GM23338 (cell line): ENCODE results near the gene CUL7. TPM values are rescaled to one million over a fixed set of nuclear protein-coding genes. Genes with fewer than 3 reads are reported as not detected.
A peak's percentile ranks its signal among the peaks of the same experiment; 100 is the strongest.

ENCODE experiments used
- ATAC-seq: fragments of 200-7000 bp; cut with Tn5 transposase; 3 replicates; pipeline ENCODE4 v1.9.1; 2020
- DNase-seq: peaks from one replicate; pipeline ENCODE4 v3.0.0-alpha.2; 2015; ENCODE audit warnings: low spot score
- H2AFZ ChIP-seq: fragments of 200-600 bp; sonication (generic); 2 replicates; pipeline ENCODE4 v1.8.0; 2016; ENCODE audit warnings: antibody characterized with exemption, mild to moderate bottlenecking, moderate library complexity
- H3F3A ChIP-seq: fragments of 200-600 bp; sonication (generic); replicated peaks from 2 replicates; pipeline ENCODE4 v1.8.0; 2017; ENCODE audit warnings: antibody characterized with exemption, mixed run types, low read depth
- H3K27ac ChIP-seq: fragments of 200-600 bp; sonication (generic); 2 replicates; pipeline ENCODE4 v1.6.1; 2016; ENCODE audit warnings: low read depth
- H3K27me3 ChIP-seq: fragments of 200-600 bp; sonication (generic); 2 replicates; pipeline ENCODE4 v1.8.0; 2016; ENCODE audit warnings: mild to moderate bottlenecking, mixed run types, moderate library complexity; ENCODE audit not compliant: insufficient read depth
- H3K36me3 ChIP-seq: fragments of 200-600 bp; sonication (generic); 2 replicates; pipeline ENCODE4 v1.8.0; 2016; ENCODE audit warnings: mild to moderate bottlenecking; ENCODE audit not compliant: insufficient read depth
- H3K4me1 ChIP-seq: fragments of 200-600 bp; sonication (generic); 2 replicates; pipeline ENCODE4 v1.8.0; 2016; ENCODE audit warnings: mild to moderate bottlenecking, moderate library complexity; ENCODE audit not compliant: insufficient read depth
- H3K4me2 ChIP-seq: fragments of 200-600 bp; sonication (generic); 2 replicates; pipeline ENCODE4 v1.7.1; 2017; ENCODE audit warnings: mixed run types
- H3K4me3 ChIP-seq: fragments of 200-600 bp; sonication (generic); 2 replicates; pipeline ENCODE4 v1.6.1; 2016; ENCODE audit warnings: mixed run types
- H3K79me2 ChIP-seq: fragments of 200-600 bp; sonication (generic); replicated peaks from 2 replicates; pipeline ENCODE4 v1.8.0; 2017; ENCODE audit warnings: mild to moderate bottlenecking; ENCODE audit not compliant: insufficient read depth
- H3K9me2 ChIP-seq: fragments of 200-600 bp; sonication (generic); 2 replicates; pipeline ENCODE4 v1.8.0; 2017; ENCODE audit not compliant: insufficient read depth
- H4K20me1 ChIP-seq: fragments of 200-600 bp; sonication (generic); replicated peaks from 2 replicates; pipeline ENCODE4 v1.8.0; 2017; ENCODE audit warnings: mild to moderate bottlenecking; ENCODE audit not compliant: insufficient read depth
- H3K27ac Mint-ChIP-seq: 2 replicates; pipeline ENCODE4 v1.8.0; 2020; ENCODE audit warnings: inconsistent platforms, mild to moderate bottlenecking, moderate library complexity, mixed read lengths
- H3K27me3 Mint-ChIP-seq: 3 replicates; pipeline ENCODE4 v1.8.0; 2022; ENCODE audit warnings: low read depth, mild to moderate bottlenecking, moderate library complexity, mixed read lengths, inconsistent platforms; ENCODE audit not compliant: insufficient read depth, poor library complexity
- H3K36me3 Mint-ChIP-seq: 3 replicates; pipeline ENCODE4 v1.8.0; 2021; ENCODE audit warnings: low read depth, mild to moderate bottlenecking, inconsistent platforms, moderate library complexity, mixed read lengths
- H3K4me1 Mint-ChIP-seq: 3 replicates; pipeline ENCODE4 v1.8.0; 2020; ENCODE audit warnings: mild to moderate bottlenecking, inconsistent platforms, mixed read lengths
- H3K4me3 Mint-ChIP-seq: 3 replicates; pipeline ENCODE4 v1.8.0; 2021; ENCODE audit warnings: moderate library complexity, mild to moderate bottlenecking, inconsistent platforms, mixed read lengths
- H3K9me3 Mint-ChIP-seq: 3 replicates; pipeline ENCODE4 v1.8.0; 2020; ENCODE audit warnings: moderate library complexity, mild to moderate bottlenecking, inconsistent platforms, mixed read lengths
- REST ChIP-seq: IDR thresholded peaks from one replicate; pipeline ENCODE4 v1.6.1; 2018; ENCODE audit warnings: antibody characterized with exemption; ENCODE audit not compliant: unreplicated experiment
- STAT1 ChIP-seq: IDR thresholded peaks from one replicate; pipeline ENCODE4 v1.6.1; 2016; ENCODE audit warnings: antibody characterized with exemption; ENCODE audit not compliant: unreplicated experiment
- ZNF331 ChIP-seq: fragments of 250-450 bp; sonication (Bioruptor Pico); IDR thresholded peaks from 2 replicates; pipeline ENCODE4 v1.5.0; 2020; ENCODE audit warnings: low read depth, mild to moderate bottlenecking, moderate library complexity
- ZNF462 ChIP-seq: fragments of 250-450 bp; sonication (Bioruptor Pico); IDR thresholded peaks from 2 replicates; pipeline ENCODE4 v1.5.0; 2020; ENCODE audit warnings: mild to moderate bottlenecking, moderate library complexity
- polyA plus RNA-seq: library from polyadenylated mRNA; unstranded; fragments of >200 nt; fragmentation: Nextera tagmentation; extraction: Ambion mirVana; gene quantifications from 2 replicates; pipeline ENCODE4 v1.2.1, GENCODE V29; 2016
- total RNA-seq: library from RNA; depleted of rRNA; stranded (reverse); fragments of >200 nt; shearing (Covaris generic); gene quantifications from 2 replicates; pipeline ENCODE4 v1.2.3, GENCODE V29; 2014
- TF ChIP-seq, protein P1 (sequence below), 2 experiments: fragments of 200-600 bp in 1 of 2; sonication (generic) in 1 of 2; conservative IDR thresholded peaks; 2 replicates each; pipeline versions ENCODE4 v1.5.1 to v1.6.1; 2016 to 2017; ENCODE audit warnings: antibody characterized with exemption in 2 of 2, low read depth in 2 of 2, mild to moderate bottlenecking in 2 of 2, moderate library complexity in 1 of 2

The CUL7 gene
- total and polyA plus RNA-seq, 2 experiments from 2014 or later: 3.4 to 13.2 TPM

- H3K4me1 Mint-ChIP-seq: peaks cover 36% of the 10 kb centered on the region
- Histone ChIP-seq H3K27me3 (no peaks in the 10 kb centered on the region), H3K79me2 (peaks cover 28% of the 10 kb centered on the region), H3K36me3 (peaks cover 5% of the 10 kb centered on the region; the same call in 1 of the 2 replicates), H3K4me3 (peak overlapping the region; percentile 100), H4K20me1 (no peaks in the 10 kb centered on the region), H2AFZ (peak overlapping the region; percentile 67; the same call in 1 of the 2 replicates), H3K4me2 (peak overlapping the region; percentile 100), H3K4me1 (peaks cover 9% of the 10 kb centered on the region), H3K9me2 (no peaks in the 10 kb centered on the region), H3K27ac (peak overlapping the region; percentile 94; the same call in 1 of the 2 replicates), H3F3A (peaks cover 16% of the 10 kb centered on the region)
- peaks cover 14% of the 10 kb centered on the region for H3K27me3 Mint-ChIP-seq
- DNase-seq: no peak
- H3K27ac Mint-ChIP-seq: peak overlapping the region; percentile 97
- no peaks in the 10 kb centered on the region; the same call in 1 of the 3 replicates for H3K9me3 Mint-ChIP-seq
- TF ChIP-seq REST: no peak
- TF ChIP-seq ZNF331: no peak
- TF ChIP-seq, protein P1, sequence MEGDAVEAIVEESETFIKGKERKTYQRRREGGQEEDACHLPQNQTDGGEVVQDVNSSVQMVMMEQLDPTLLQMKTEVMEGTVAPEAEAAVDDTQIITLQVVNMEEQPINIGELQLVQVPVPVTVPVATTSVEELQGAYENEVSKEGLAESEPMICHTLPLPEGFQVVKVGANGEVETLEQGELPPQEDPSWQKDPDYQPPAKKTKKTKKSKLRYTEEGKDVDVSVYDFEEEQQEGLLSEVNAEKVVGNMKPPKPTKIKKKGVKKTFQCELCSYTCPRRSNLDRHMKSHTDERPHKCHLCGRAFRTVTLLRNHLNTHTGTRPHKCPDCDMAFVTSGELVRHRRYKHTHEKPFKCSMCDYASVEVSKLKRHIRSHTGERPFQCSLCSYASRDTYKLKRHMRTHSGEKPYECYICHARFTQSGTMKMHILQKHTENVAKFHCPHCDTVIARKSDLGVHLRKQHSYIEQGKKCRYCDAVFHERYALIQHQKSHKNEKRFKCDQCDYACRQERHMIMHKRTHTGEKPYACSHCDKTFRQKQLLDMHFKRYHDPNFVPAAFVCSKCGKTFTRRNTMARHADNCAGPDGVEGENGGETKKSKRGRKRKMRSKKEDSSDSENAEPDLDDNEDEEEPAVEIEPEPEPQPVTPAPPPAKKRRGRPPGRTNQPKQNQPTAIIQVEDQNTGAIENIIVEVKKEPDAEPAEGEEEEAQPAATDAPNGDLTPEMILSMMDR (conservative IDR thresholded peaks at IDR 0.05; ENCODE audit: low read depth in 2 of 2): no peak
- no peak for TF ChIP-seq ZNF462 (CRISPR knock-in tag)
- TF ChIP-seq STAT1: no peak
- H3K4me3 Mint-ChIP-seq: peak overlapping the region; percentile 97
- peaks cover 21% of the 10 kb centered on the region for H3K36me3 Mint-ChIP-seq
- ATAC-seq: no peak
These were observed 4.9 kb upstream of the CUL7 start for GRCh38 chr6:43058531-43058930.
